Breast epithelium (tissue), 3 donors: ENCODE results near the gene KCTD4.

Experiments
- CTCF ChIP-seq, 3 donors: fragments of 450-650 bp; IDR thresholded peaks; one replicate each; pipeline ENCODE4 v1.5.1; 2016 to 2017; ENCODE audit warnings: antibody characterized with exemption in 3 of 3, mild to moderate bottlenecking in 3 of 3, moderate library complexity in 3 of 3
- POLR2A ChIP-seq: fragments of 450-650 bp; IDR thresholded peaks from one replicate; pipeline ENCODE4 v1.6.1; 2016; ENCODE audit warnings: antibody characterized with exemption, mild to moderate bottlenecking, moderate library complexity
- POLR2AphosphoS5 ChIP-seq, 3 donors: sonication (generic); formaldehyde crosslinking; IDR thresholded peaks; one replicate each; pipeline ENCODE4 v1.6.1; 2017; ENCODE audit warnings: antibody characterized with exemption in 3 of 3

- TF ChIP-seq POLR2A, result no peak
- TF ChIP-seq CTCF (IDR thresholded peaks at IDR 0.05), result no peak
- TF ChIP-seq POLR2AphosphoS5 (IDR thresholded peaks at IDR 0.05), result no peak
Observed at GRCh38 chr13:45231305-45231704, 30.5 kb upstream of the KCTD4 start.
